A549 (cell line): ENCODE results near the gene PGPEP1. TPM values are rescaled to one million over a fixed set of nuclear protein-coding genes. Genes with fewer than 3 reads are reported as not detected.

Source experiments
- ATAC-seq, 2 experiments: fragments of 200-7000 bp in 1 of 2; fragments of >200 bp in 1 of 2; cut with Nextera tagmentation in 1 of 2; cut with Tn5 transposase in 1 of 2; 3 replicates each; pipeline versions ENCODE4 v1.8.0 to v1.9.1; 2018 to 2020; ENCODE audit warnings: mild to moderate bottlenecking in 1 of 2, moderate library complexity in 1 of 2
- CTCF ChIA-PET: fragments of 300-600 bp; sonication (Branson Sonifier 250); formaldehyde crosslinking; extraction: SDS; loops from one replicate; lab custom pipeline; 2021; ENCODE audit warnings: antibody characterized with exemption, inconsistent platforms; lab: Yijun Ruan, JAX
- POLR2A ChIA-PET: fragments of 350-600 bp; formaldehyde crosslinking; extraction: SDS; loops from one replicate; lab custom pipeline; 2021; ENCODE audit warnings: antibody characterized with exemption, inconsistent platforms; lab: Yijun Ruan, JAX
- DNase-seq, 2 experiments: peaks; one replicate each; pipeline versions ENCODE4 v3.0.0 to v3.0.0-alpha.2; 2011 to 2016; ENCODE audit warnings: low read depth in 1 of 2, low spot score in 1 of 2
- FAIRE-seq: peaks from 2 replicates; lab custom pipeline; 2011; peaks lifted over from hg19 to GRCh38; lab: Jason Lieb, UNC
- H3K27ac ChIP-seq, 2 experiments: fragments of >200 bp; sonication (Bioruptor Twin); formaldehyde crosslinking; 3 replicates each; pipeline ENCODE4 v1.5.1; 2016 to 2017
- H3K4me1 ChIP-seq: fragments of >200 bp; sonication (Bioruptor Twin); formaldehyde crosslinking; 3 replicates; pipeline ENCODE4 v1.6.1; 2016
- H3K4me2 ChIP-seq: fragments of >200 bp; sonication (Bioruptor Twin); formaldehyde crosslinking; 3 replicates; pipeline ENCODE4 v1.6.1; 2016
- H3K4me3 ChIP-seq: fragments of >200 bp; sonication (Bioruptor Twin); formaldehyde crosslinking; 3 replicates; pipeline ENCODE4 v1.5.1; 2016
- H3K9me3 ChIP-seq: fragments of >200 bp; sonication (Bioruptor Twin); formaldehyde crosslinking; 3 replicates; pipeline ENCODE4 v1.6.1; 2016
- CBX2 ChIP-seq: fragments of 200-600 bp; sonication (generic); IDR thresholded peaks from 2 replicates; pipeline ENCODE4 v1.6.1; 2016; ENCODE audit warnings: low read depth, mild to moderate bottlenecking, borderline replicate concordance
- CHD4 ChIP-seq: fragments of 200-600 bp; sonication (generic); IDR thresholded peaks from 2 replicates; pipeline ENCODE4 v1.6.1; 2016; ENCODE audit warnings: antibody characterized with exemption, mild to moderate bottlenecking, borderline replicate concordance
- E2F6 ChIP-seq: IDR thresholded peaks from 2 replicates; pipeline ENCODE4 v1.6.1; 2012; ENCODE audit warnings: low read depth, borderline replicate concordance
- EHF ChIP-seq: fragments of 250-450 bp; sonication (Bioruptor Pico); IDR thresholded peaks from 2 replicates; pipeline ENCODE4 v1.5.0; 2020; ENCODE audit warnings: mild to moderate bottlenecking
- ESRRA ChIP-seq: fragments of 150-350 bp; IDR thresholded peaks from 2 replicates; pipeline ENCODE4 v1.6.1; 2014; ENCODE audit warnings: mild to moderate bottlenecking, low read length, borderline replicate concordance
- FOSB ChIP-seq: fragments of 250-450 bp; sonication (Bioruptor Pico); IDR thresholded peaks from 2 replicates; pipeline ENCODE4 v1.5.0; 2020; ENCODE audit warnings: mild to moderate bottlenecking, moderate library complexity
- FOSL2 ChIP-seq, 2 experiments: fragments of 450-650 bp in 1 of 2; fragments of >200 bp in 1 of 2; sonication (Bioruptor Twin) in 1 of 2; formaldehyde crosslinking; IDR thresholded peaks; 2 replicates each; pipeline versions ENCODE4 v1.5.0 to v1.6.1; 2016 to 2020; ENCODE audit warnings: mild to moderate bottlenecking in 1 of 2, moderate library complexity in 1 of 2
- GATA3 ChIP-seq: IDR thresholded peaks from 2 replicates; pipeline ENCODE4 v1.6.1; 2012; ENCODE audit warnings: borderline replicate concordance
- HEYL ChIP-seq: fragments of 250-450 bp; sonication (Bioruptor Pico); IDR thresholded peaks from 2 replicates; pipeline ENCODE4 v1.8.0; 2021; ENCODE audit warnings: mild to moderate bottlenecking, moderate library complexity
- HOXA7 ChIP-seq: fragments of 250-450 bp; sonication (Bioruptor Pico); IDR thresholded peaks from 2 replicates; pipeline ENCODE4 v1.5.0; 2020; ENCODE audit warnings: mild to moderate bottlenecking, moderate library complexity
- HOXB5 ChIP-seq: fragments of 250-450 bp; sonication (Bioruptor Pico); IDR thresholded peaks from 2 replicates; pipeline ENCODE4 v1.5.0; 2020; ENCODE audit warnings: mild to moderate bottlenecking, moderate library complexity
- KDM5A ChIP-seq: fragments of 200-600 bp; sonication (generic); IDR thresholded peaks from 2 replicates; pipeline ENCODE4 v1.6.1; 2016; ENCODE audit warnings: antibody characterized with exemption, mild to moderate bottlenecking
- RAD21 ChIP-seq, 2 experiments: fragments of >200 bp in 1 of 2; sonication (Bioruptor Twin) in 1 of 2; formaldehyde crosslinking in 1 of 2; IDR thresholded peaks in 1 of 2; conservative IDR thresholded peaks in 1 of 2; 2 replicates in 1 of 2; 3 replicates in 1 of 2; pipeline ENCODE4 v1.6.1; 2012 to 2018; ENCODE audit warnings: inconsistent platforms in 1 of 2
- RARB ChIP-seq: fragments of 250-450 bp; sonication (Bioruptor Pico); IDR thresholded peaks from 2 replicates; pipeline ENCODE4 v1.8.0; 2021; ENCODE audit warnings: mild to moderate bottlenecking, moderate library complexity
- RCOR1 ChIP-seq: fragments of 150-350 bp; IDR thresholded peaks from 2 replicates; pipeline ENCODE4 v1.6.1; 2014; ENCODE audit warnings: antibody characterized with exemption, low read length, low read depth
- USF2 ChIP-seq: fragments of 450-650 bp; IDR thresholded peaks from 2 replicates; pipeline ENCODE4 v1.6.1; 2014; ENCODE audit warnings: antibody characterized with exemption
- ZFP36 ChIP-seq: fragments of 450-650 bp; IDR thresholded peaks from 2 replicates; pipeline ENCODE4 v1.6.1; 2014; ENCODE audit warnings: borderline replicate concordance; ENCODE audit not compliant: partially characterized antibody
- WGBS: methylation state at CpG from one replicate; pipeline ENCODE4 v1.1.6; 2017; ENCODE audit errors: missing lambda C conversion rate; 5-methylcytosine and 5-hydroxymethylcytosine counted together
- polyA plus RNA-seq, 4 experiments: library from polyadenylated mRNA; depleted of rRNA in 3 of 4; stranded (reverse); fragments of >200 nt; fragmentation: RNase III in 1 of 4; extraction: RNeasy Plus Mini Kit Qiagen cat#74134 plus additional on column Dnase treatment in 1 of 4; gene quantifications; 2 replicates in 3 of 4; 3 replicates in 1 of 4; pipeline ENCODE4 v1.2.3, GENCODE V29; 2011 to 2017
- TF ChIP-seq, protein P1 (sequence below): fragments of 200-600 bp; sonication (generic); IDR thresholded peaks from 2 replicates; pipeline ENCODE4 v1.6.1; 2016; ENCODE audit warnings: antibody characterized with exemption, mild to moderate bottlenecking, moderate library complexity

The PGPEP1 gene
- polyA plus RNA-seq, 2 of the 4 experiments (the other 2 are of a cell fraction) = 5.3 to 7.1 TPM

GRCh38 chr19:18298601-18299000 is 41.8 kb upstream of the PGPEP1 start:
- CTCF ChIA-PET = interaction anchor here (1.2 kb wide), 1 partner anchor 24 kb away, joined by 3 read pairs; no protein-coding TSS in a partner anchor
- H3K4me3 ChIP-seq = no peak overlapping the region
- ATAC-seq (no peak), DNase-seq (no peak), FAIRE-seq (no peak)
- H3K27ac ChIP-seq = peak overlapping the region; percentile 41 to 99; a peak in 5 of 6 replicates
- WGBS = 55% methylated on average over 6 of the region's 6 CpGs
- no peak for TF ChIP-seq FOSB (CRISPR knock-in tag)
- no peak for TF ChIP-seq HEYL
- no peak for TF ChIP-seq E2F6
- TF ChIP-seq GATA3 = no peak
- TF ChIP-seq CBX2 = no peak
- no peak for TF ChIP-seq RARB (CRISPR knock-in tag)
- TF ChIP-seq KDM5A = no peak
- TF ChIP-seq ESRRA = no peak
- no peak for TF ChIP-seq HOXA7 (CRISPR knock-in tag)
- TF ChIP-seq CHD4 = no peak
- TF ChIP-seq, protein P1, sequence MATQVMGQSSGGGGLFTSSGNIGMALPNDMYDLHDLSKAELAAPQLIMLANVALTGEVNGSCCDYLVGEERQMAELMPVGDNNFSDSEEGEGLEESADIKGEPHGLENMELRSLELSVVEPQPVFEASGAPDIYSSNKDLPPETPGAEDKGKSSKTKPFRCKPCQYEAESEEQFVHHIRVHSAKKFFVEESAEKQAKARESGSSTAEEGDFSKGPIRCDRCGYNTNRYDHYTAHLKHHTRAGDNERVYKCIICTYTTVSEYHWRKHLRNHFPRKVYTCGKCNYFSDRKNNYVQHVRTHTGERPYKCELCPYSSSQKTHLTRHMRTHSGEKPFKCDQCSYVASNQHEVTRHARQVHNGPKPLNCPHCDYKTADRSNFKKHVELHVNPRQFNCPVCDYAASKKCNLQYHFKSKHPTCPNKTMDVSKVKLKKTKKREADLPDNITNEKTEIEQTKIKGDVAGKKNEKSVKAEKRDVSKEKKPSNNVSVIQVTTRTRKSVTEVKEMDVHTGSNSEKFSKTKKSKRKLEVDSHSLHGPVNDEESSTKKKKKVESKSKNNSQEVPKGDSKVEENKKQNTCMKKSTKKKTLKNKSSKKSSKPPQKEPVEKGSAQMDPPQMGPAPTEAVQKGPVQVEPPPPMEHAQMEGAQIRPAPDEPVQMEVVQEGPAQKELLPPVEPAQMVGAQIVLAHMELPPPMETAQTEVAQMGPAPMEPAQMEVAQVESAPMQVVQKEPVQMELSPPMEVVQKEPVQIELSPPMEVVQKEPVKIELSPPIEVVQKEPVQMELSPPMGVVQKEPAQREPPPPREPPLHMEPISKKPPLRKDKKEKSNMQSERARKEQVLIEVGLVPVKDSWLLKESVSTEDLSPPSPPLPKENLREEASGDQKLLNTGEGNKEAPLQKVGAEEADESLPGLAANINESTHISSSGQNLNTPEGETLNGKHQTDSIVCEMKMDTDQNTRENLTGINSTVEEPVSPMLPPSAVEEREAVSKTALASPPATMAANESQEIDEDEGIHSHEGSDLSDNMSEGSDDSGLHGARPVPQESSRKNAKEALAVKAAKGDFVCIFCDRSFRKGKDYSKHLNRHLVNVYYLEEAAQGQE = no peak
- peaks cover 53% of the 10 kb centered on the region for H3K4me1 ChIP-seq
- H3K4me2 ChIP-seq = peak overlapping the region; percentile 18; the same call in 2 of the 3 replicates
- no peaks in the 10 kb centered on the region for H3K9me3 ChIP-seq
- POLR2A ChIA-PET = interaction anchor here (1.0 kb wide), 1 partner anchor 16 kb away, joined by 3 read pairs; no protein-coding TSS in a partner anchor

GRCh38 chr19:18299654-18300053 is 40.7 kb upstream of the PGPEP1 start:
- no peak overlapping the region for H3K4me3 ChIP-seq
- POLR2A ChIA-PET = interaction anchor here (1.0 to 1.3 kb wide), 2 partner anchors 17 to 18 kb away, joined by 3 to 7 read pairs; partner anchors contain the start of gene JUND
- ATAC-seq (no peak), FAIRE-seq (no peak), DNase-seq (no peak)
- H3K4me2 ChIP-seq = no peak overlapping the region
- CTCF ChIA-PET = interaction anchor here (0.7 to 1.4 kb wide), 3 partner anchors 20 to 50 kb away, joined by 3 to 6 read pairs (median 3); no protein-coding TSS in a partner anchor
- H3K9me3 ChIP-seq = no peaks in the 10 kb centered on the region
- no peak for TF ChIP-seq ZFP36
- no peak for TF ChIP-seq EHF (CRISPR knock-in tag)
- TF ChIP-seq, protein P1 = no peak
- no peak for TF ChIP-seq RCOR1
- no peak for TF ChIP-seq HOXB5 (CRISPR knock-in tag)
- no peak for TF ChIP-seq RAD21 (conservative IDR thresholded peaks at IDR 0.05 in 1 of 2, IDR thresholded peaks at IDR 0.05 in 1 of 2)
- no peak for TF ChIP-seq FOSL2 (IDR thresholded peaks at IDR 0.05)
- TF ChIP-seq FOSL2 (CRISPR knock-in tag; IDR thresholded peaks at IDR 0.05) = no peak
- TF ChIP-seq USF2 = no peak
- peaks cover 54% of the 10 kb centered on the region for H3K4me1 ChIP-seq
- 91% methylated on average over 9 of the region's 9 CpGs for WGBS
- H3K27ac ChIP-seq = peak overlapping the region in 1 of 2 experiments; percentile 99; a peak in 4 of 6 replicates
